GM12873 (cell line): ENCODE measurements around the gene CACTIN.

Experiments used
- TF ChIP-seq, protein P1 (sequence below): IDR thresholded peaks from 2 replicates; pipeline ENCODE4 v1.5.1; 2012; ENCODE audit warnings: low read depth, mild to moderate bottlenecking, moderate library complexity, low read length, control low read depth; ENCODE audit not compliant: insufficient read depth; ENCODE audit errors: missing control alignments

Gene CACTIN

GRCh38 chr19:3622224-3622623 is 4.4 kb downstream of the CACTIN start:
- TF ChIP-seq, protein P1, sequence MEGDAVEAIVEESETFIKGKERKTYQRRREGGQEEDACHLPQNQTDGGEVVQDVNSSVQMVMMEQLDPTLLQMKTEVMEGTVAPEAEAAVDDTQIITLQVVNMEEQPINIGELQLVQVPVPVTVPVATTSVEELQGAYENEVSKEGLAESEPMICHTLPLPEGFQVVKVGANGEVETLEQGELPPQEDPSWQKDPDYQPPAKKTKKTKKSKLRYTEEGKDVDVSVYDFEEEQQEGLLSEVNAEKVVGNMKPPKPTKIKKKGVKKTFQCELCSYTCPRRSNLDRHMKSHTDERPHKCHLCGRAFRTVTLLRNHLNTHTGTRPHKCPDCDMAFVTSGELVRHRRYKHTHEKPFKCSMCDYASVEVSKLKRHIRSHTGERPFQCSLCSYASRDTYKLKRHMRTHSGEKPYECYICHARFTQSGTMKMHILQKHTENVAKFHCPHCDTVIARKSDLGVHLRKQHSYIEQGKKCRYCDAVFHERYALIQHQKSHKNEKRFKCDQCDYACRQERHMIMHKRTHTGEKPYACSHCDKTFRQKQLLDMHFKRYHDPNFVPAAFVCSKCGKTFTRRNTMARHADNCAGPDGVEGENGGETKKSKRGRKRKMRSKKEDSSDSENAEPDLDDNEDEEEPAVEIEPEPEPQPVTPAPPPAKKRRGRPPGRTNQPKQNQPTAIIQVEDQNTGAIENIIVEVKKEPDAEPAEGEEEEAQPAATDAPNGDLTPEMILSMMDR, result no peak

DNA sequence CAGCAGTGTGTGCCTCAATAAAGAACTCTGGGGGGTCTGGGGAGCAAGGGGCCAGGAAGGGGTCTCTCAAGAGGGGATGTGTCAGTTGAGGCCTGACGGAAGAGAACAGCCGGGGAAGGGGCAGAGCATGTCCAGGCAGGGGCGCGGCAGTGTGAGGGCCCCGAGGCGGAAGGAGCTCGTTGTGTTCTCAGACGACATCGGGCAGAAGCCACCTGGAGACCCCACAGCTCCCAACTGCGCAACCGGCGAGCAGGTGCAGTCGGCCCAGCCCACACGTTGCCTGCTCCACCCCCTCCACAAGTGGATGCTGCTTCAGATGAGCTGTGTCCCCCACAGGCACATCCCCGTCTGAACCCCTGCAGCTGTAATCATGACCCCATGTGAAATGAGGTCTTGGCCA is 4.9 kb downstream of the CACTIN start:
- TF ChIP-seq, protein P1, result no peak

- TF ChIP-seq, protein P1, result no peak
These were observed 5.6 kb downstream of the CACTIN start for GRCh38 chr19:3620817-3621547.

- TF ChIP-seq, protein P1, result no peak
These were observed 6.3 kb downstream of the CACTIN start for GRCh38 chr19:3620145-3620816.

- TF ChIP-seq, protein P1, result no peak
These were observed 7.0 kb downstream of the CACTIN start for GRCh38 chr19:3619631-3620012.

DNA sequence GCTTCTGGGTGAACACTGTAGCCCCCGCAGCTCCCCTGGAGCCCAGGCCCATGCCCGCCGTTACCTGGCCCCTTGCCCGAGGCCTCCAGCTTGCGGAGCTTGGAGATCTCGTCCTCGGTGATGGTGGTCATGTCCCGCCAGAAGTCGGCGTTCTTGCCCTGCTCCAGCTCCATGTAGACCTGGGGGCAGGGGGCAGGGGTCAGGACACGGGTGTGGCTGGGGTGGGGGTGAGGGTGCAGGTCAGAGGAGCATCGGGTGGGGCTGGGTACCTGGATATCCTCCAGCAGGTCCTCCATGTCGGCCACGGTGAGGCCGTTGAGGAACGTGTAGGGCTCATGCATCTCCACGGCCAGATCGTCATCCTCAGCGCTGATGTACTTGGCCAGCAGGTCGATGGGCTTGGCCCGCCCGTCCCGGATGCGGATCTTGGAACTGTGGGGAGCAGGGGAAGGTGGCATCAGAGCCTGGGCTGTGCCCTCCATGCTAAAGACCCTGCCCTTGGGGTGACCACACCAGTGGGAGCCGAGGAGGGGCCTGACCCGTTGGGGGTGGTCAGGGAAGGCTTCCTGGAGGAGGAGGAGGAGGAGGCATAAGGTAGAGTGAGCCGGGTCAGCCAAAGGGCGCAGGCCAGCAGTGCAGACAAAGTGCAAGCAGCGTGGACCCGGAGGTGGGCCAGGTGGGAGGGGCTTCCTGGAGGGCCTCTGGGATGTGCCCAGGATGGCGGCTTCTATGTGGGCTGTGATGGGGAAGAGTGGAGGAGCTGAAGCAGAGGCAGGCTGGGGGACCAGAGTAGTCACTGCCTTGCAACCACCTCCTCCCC is 7.6 kb downstream of the CACTIN start:
- TF ChIP-seq, protein P1, result no peak
